Activated T-helper 2 cell treated with anti-CD3 and anti-CD28 coated beads, Interferon-gamma antibody, Interleukin-2, Interleukin-4, amounts not matched to agents 10 μg/mL and 5 μg/mL and 100 μg/mL, durations not matched to agents 14 hours and 24 hours and 36 hours (primary cell): ENCODE data around the gene INSIG2. TPM values are rescaled to one million over a fixed set of nuclear protein-coding genes. Genes with fewer than 3 reads are reported as not detected.

Source experiments
- DNase-seq: peaks from one replicate; pipeline ENCODE4 v3.0.0; 2021; ENCODE audit warnings: low spot score
- H3K27ac Mint-ChIP-seq: one replicate; pipeline ENCODE4 v1.8.0; 2021; ENCODE audit warnings: mixed read lengths
- H3K27me3 Mint-ChIP-seq: one replicate; pipeline ENCODE4 v1.8.0; 2021; ENCODE audit warnings: low read depth, mixed read lengths
- H3K36me3 Mint-ChIP-seq: one replicate; pipeline ENCODE4 v1.8.0; 2021; ENCODE audit warnings: low read depth, mixed read lengths
- H3K4me1 Mint-ChIP-seq: one replicate; pipeline ENCODE4 v1.8.0; 2021; ENCODE audit warnings: low read depth, mixed read lengths
- H3K4me3 Mint-ChIP-seq: one replicate; pipeline ENCODE4 v1.8.0; 2021; ENCODE audit warnings: low read depth, mild to moderate bottlenecking, moderate library complexity, mixed read lengths
- H3K9me3 Mint-ChIP-seq: one replicate; pipeline ENCODE4 v1.8.0; 2021; ENCODE audit warnings: mixed read lengths
- intact Hi-C: fragments of 100-400 bp; cut with micrococcal nuclease; formaldehyde crosslinking; loops from one replicate; pipeline ENCODE4 v1.15.1; 2023
- total RNA-seq: library from RNA; stranded (reverse); gene quantifications from 2 replicates; pipeline ENCODE4 v1.2.3, GENCODE V29; 2022

Gene INSIG2
- total RNA-seq, 1 donor from 2014 or later = 51.6 TPM

- Mint-ChIP-seq H3K27ac (no peak overlapping the region), H3K36me3 (no peaks in the 10 kb centered on the region), H3K9me3 (no peaks in the 10 kb centered on the region), H3K27me3 (peaks cover 58% of the 10 kb centered on the region), H3K4me3 (no peak overlapping the region), H3K4me1 (peaks cover 9% of the 10 kb centered on the region)
- intact Hi-C loops = no loop called here
- DNase-seq = no peak
Observed at GRCh38 chr2:118051826-118052358, 36.4 kb upstream of the INSIG2 start.

- Mint-ChIP-seq H3K4me3 (no peak overlapping the region), H3K9me3 (no peaks in the 10 kb centered on the region), H3K36me3 (no peaks in the 10 kb centered on the region), H3K27ac (no peak overlapping the region), H3K4me1 (peaks cover 4% of the 10 kb centered on the region), H3K27me3 (peaks cover 57% of the 10 kb centered on the region)
- intact Hi-C loops = no loop called here
- no peak for DNase-seq
Observed at GRCh38 chr2:118052474-118052873, 35.8 kb upstream of the INSIG2 start.

GRCh38 chr2:118053681-118054080 is 34.6 kb upstream of the INSIG2 start:
- H3K4me1 Mint-ChIP-seq = peaks cover 3% of the 10 kb centered on the region
- intact Hi-C loops = no loop called here
- H3K27ac Mint-ChIP-seq = no peak overlapping the region
- H3K27me3 Mint-ChIP-seq = peaks cover 54% of the 10 kb centered on the region
- no peaks in the 10 kb centered on the region for H3K9me3 Mint-ChIP-seq
- H3K36me3 Mint-ChIP-seq = no peaks in the 10 kb centered on the region
- DNase-seq = no peak
- H3K4me3 Mint-ChIP-seq = no peak overlapping the region

GRCh38 chr2:118054213-118055008 is 33.9 kb upstream of the INSIG2 start:
- Mint-ChIP-seq H3K27me3 (peaks cover 56% of the 10 kb centered on the region), H3K27ac (no peak overlapping the region), H3K9me3 (no peaks in the 10 kb centered on the region)

GRCh38 chr2:118055512-118056164 is 32.6 kb upstream of the INSIG2 start:
- Mint-ChIP-seq H3K4me1 (peaks cover 5% of the 10 kb centered on the region), H3K27me3 (peaks cover 46% of the 10 kb centered on the region), H3K9me3 (no peaks in the 10 kb centered on the region), H3K36me3 (no peaks in the 10 kb centered on the region), H3K27ac (no peak overlapping the region), H3K4me3 (no peak overlapping the region)
- intact Hi-C loops = no loop called here
- DNase-seq = no peak

More at GRCh38 chr2:118054213-118055008, 33.9 kb upstream of the INSIG2 start:
- Mint-ChIP-seq H3K4me3 (no peak overlapping the region), H3K36me3 (no peaks in the 10 kb centered on the region), H3K4me1 (peaks cover 3% of the 10 kb centered on the region)
- intact Hi-C loops = no loop called here
- DNase-seq = no peak

- H3K4me1 Mint-ChIP-seq = peaks cover 5% of the 10 kb centered on the region
- no peak for DNase-seq
- peaks cover 41% of the 10 kb centered on the region for H3K27me3 Mint-ChIP-seq
- no peak overlapping the region for H3K4me3 Mint-ChIP-seq
- no peak overlapping the region for H3K27ac Mint-ChIP-seq
- intact Hi-C loops = no loop called here
- no peaks in the 10 kb centered on the region for H3K36me3 Mint-ChIP-seq
- H3K9me3 Mint-ChIP-seq = no peaks in the 10 kb centered on the region
Observed at GRCh38 chr2:118056165-118056534, 32.1 kb upstream of the INSIG2 start.

- no peaks in the 10 kb centered on the region for H3K36me3 Mint-ChIP-seq
- peaks cover 7% of the 10 kb centered on the region for H3K4me1 Mint-ChIP-seq
- no peak overlapping the region for H3K4me3 Mint-ChIP-seq
- intact Hi-C loops = no loop called here
- no peaks in the 10 kb centered on the region for H3K9me3 Mint-ChIP-seq
- no peak overlapping the region for H3K27ac Mint-ChIP-seq
- DNase-seq = no peak
- H3K27me3 Mint-ChIP-seq = peaks cover 40% of the 10 kb centered on the region
Observed at GRCh38 chr2:118056801-118057200, 31.5 kb upstream of the INSIG2 start.

GRCh38 chr2:118058951-118059350 is 29.3 kb upstream of the INSIG2 start:
- intact Hi-C loops = no loop called here
- Mint-ChIP-seq H3K36me3 (no peaks in the 10 kb centered on the region), H3K27ac (no peak overlapping the region), H3K4me1 (peaks cover 7% of the 10 kb centered on the region), H3K4me3 (no peak overlapping the region), H3K27me3 (peaks cover 34% of the 10 kb centered on the region), H3K9me3 (no peaks in the 10 kb centered on the region)
- DNase-seq = no peak

GRCh38 chr2:118059919-118060478 is 28.3 kb upstream of the INSIG2 start:
- H3K27ac Mint-ChIP-seq = peak overlapping the region; percentile 2
- intact Hi-C loops = loop anchor here (2.0 to 5.0 kb wide), 3 partner anchors 13 to 38 kb away; partner anchors contain the start of gene INSIG2

GRCh38 chr2:118061135-118061955 is 26.9 kb upstream of the INSIG2 start:
- Mint-ChIP-seq H3K27me3 (peaks cover 38% of the 10 kb centered on the region), H3K9me3 (no peaks in the 10 kb centered on the region), H3K4me3 (no peak overlapping the region), H3K27ac (no peak overlapping the region), H3K4me1 (peaks cover 7% of the 10 kb centered on the region), H3K36me3 (no peaks in the 10 kb centered on the region)
- intact Hi-C loops = loop anchor here (2.0 to 5.0 kb wide), 3 partner anchors 15 to 39 kb away; partner anchors contain the start of gene INSIG2
- no peak for DNase-seq

More at GRCh38 chr2:118059919-118060478, 28.3 kb upstream of the INSIG2 start:
- H3K27me3 Mint-ChIP-seq = peaks cover 31% of the 10 kb centered on the region
- DNase-seq = no peak
- H3K36me3 Mint-ChIP-seq = no peaks in the 10 kb centered on the region
- no peak overlapping the region for H3K4me3 Mint-ChIP-seq
- H3K9me3 Mint-ChIP-seq = no peaks in the 10 kb centered on the region
- peaks cover 7% of the 10 kb centered on the region for H3K4me1 Mint-ChIP-seq

- peaks cover 41% of the 10 kb centered on the region for H3K27me3 Mint-ChIP-seq
Observed at GRCh38 chr2:118062048-118062447, 26.2 kb upstream of the INSIG2 start.

GRCh38 chr2:118062669-118063068 is 25.6 kb upstream of the INSIG2 start:
- no peak for DNase-seq
- H3K9me3 Mint-ChIP-seq = no peaks in the 10 kb centered on the region
- no peak overlapping the region for H3K27ac Mint-ChIP-seq
- H3K4me3 Mint-ChIP-seq = no peak overlapping the region
- H3K36me3 Mint-ChIP-seq = no peaks in the 10 kb centered on the region
- H3K27me3 Mint-ChIP-seq = peaks cover 36% of the 10 kb centered on the region
- H3K4me1 Mint-ChIP-seq = peaks cover 7% of the 10 kb centered on the region
- intact Hi-C loops = loop anchor here (5.0 kb wide), 1 partner anchor 40 kb away; no protein-coding TSS in a partner anchor

More at GRCh38 chr2:118062048-118062447, 26.2 kb upstream of the INSIG2 start:
- DNase-seq = no peak
- intact Hi-C loops = loop anchor here (5.0 kb wide), 1 partner anchor 40 kb away; no protein-coding TSS in a partner anchor
- Mint-ChIP-seq H3K4me3 (no peak overlapping the region), H3K27ac (no peak overlapping the region), H3K4me1 (peaks cover 7% of the 10 kb centered on the region), H3K36me3 (no peaks in the 10 kb centered on the region), H3K9me3 (no peaks in the 10 kb centered on the region)
